ENCODE measurements around the gene VPS13D. TPM values are rescaled to one million over a fixed set of nuclear protein-coding genes. Genes with fewer than 3 reads are reported as not detected.
A peak's percentile ranks its signal among the peaks of the same experiment; 100 is the strongest.

The VPS13D gene
- total RNA-seq, 6 experiments from 2014 or later = 25.9 to 36.9 (median 30.8) TPM

DNA sequence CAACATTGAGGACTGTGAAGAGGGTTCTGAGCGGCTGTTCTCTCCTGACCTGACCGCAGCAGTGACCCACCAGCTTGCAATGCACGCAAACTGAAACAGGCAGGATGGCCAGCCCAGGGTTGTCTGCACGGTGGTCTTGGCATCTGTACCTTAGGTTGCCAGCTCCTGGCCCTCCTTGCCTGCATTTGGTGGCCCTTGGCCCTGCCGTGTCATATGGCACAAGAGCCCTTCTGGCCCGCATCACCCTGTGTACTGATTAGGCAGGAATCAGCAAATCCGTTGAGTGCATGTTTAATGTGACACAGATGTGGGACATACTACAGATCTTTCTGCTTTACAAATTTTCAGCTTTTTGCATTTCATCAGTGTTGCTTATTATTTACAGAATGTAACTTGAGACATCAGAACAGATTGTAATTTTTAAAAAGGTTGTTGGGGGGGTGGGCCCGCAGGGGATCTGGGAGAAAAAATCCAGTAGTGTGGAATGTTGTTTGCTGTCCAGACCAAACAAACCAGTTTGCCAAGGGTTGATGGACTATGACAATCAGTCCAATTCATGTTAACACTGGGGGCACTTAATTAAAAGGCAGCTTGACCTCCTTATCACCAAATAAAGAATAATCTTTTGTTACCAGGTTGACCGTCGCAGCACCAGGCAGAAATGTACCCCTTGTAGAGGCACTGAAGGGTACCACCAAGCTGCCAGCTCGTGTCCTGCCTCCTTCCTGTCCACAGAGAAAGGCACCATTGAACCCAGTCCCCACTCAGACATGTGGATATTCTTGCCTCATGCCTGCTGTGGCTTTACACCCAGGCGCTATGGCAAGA lies 255.6 kb downstream of the VPS13D start:
- Histone ChIP-seq H3K4me3 (no peak overlapping the region), H3K4me1 (peaks cover 0 to 31% (median 14%) of the 10 kb centered on the region in 4 donors), H3K27me3 (no peaks in the 10 kb centered on the region), H3K9me3 (no peaks in the 10 kb centered on the region), H3K36me3 (no peaks in the 10 kb centered on the region), H3K27ac (peak overlapping the region in 1 of 3 donors; percentile 57)
- TF ChIP-seq, protein P1, sequence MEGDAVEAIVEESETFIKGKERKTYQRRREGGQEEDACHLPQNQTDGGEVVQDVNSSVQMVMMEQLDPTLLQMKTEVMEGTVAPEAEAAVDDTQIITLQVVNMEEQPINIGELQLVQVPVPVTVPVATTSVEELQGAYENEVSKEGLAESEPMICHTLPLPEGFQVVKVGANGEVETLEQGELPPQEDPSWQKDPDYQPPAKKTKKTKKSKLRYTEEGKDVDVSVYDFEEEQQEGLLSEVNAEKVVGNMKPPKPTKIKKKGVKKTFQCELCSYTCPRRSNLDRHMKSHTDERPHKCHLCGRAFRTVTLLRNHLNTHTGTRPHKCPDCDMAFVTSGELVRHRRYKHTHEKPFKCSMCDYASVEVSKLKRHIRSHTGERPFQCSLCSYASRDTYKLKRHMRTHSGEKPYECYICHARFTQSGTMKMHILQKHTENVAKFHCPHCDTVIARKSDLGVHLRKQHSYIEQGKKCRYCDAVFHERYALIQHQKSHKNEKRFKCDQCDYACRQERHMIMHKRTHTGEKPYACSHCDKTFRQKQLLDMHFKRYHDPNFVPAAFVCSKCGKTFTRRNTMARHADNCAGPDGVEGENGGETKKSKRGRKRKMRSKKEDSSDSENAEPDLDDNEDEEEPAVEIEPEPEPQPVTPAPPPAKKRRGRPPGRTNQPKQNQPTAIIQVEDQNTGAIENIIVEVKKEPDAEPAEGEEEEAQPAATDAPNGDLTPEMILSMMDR (IDR thresholded peaks at IDR 0.05) = no peak
- TF ChIP-seq POLR2A (IDR thresholded peaks at IDR 0.05) = no peak
- ATAC-seq (peak; percentile 65 to 78 (median 68)), DNase-seq (peak in 1 of 3 donors; percentile 70)
- 53% methylated on average over 7 of the region's 12 CpGs for WGBS (ENCODE audit: insufficient coverage, low coverage, low lambda C conversion rate, missing lambda C conversion rate)
- intact Hi-C loops (cut with DNase I) = no loop called here

DNA sequence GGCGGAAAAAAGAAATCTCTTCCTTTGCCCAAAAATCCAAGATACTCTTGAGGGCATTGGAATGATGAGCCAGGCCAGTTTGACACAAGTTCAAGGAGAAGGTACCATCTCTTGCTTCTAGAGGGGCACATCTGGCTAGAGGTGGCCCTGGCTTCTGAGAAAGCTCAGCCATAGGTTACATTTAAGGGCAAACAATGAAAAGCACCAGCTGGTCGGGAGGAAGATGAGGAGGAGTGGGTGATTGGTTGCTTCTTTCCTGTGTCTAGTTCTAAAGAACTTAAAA lies 256.2 kb downstream of the VPS13D start:
- Histone ChIP-seq H3K27ac (peak overlapping the region in 1 of 3 donors; percentile 57), H3K36me3 (no peaks in the 10 kb centered on the region), H3K4me1 (peaks cover 0 to 26% (median 14%) of the 10 kb centered on the region in 4 donors), H3K9me3 (no peaks in the 10 kb centered on the region), H3K27me3 (no peaks in the 10 kb centered on the region), H3K4me3 (no peak overlapping the region)
- intact Hi-C loops (cut with DNase I) = no loop called here
- ATAC-seq (no peak), DNase-seq (no peak)
- WGBS (ENCODE audit: insufficient coverage, low coverage, low lambda C conversion rate, missing lambda C conversion rate) = 63% methylated on average over 1 of the region's 2 CpGs
- TF ChIP-seq POLR2A (IDR thresholded peaks at IDR 0.05) = no peak
- TF ChIP-seq, protein P1 (IDR thresholded peaks at IDR 0.05) = no peak

DNA sequence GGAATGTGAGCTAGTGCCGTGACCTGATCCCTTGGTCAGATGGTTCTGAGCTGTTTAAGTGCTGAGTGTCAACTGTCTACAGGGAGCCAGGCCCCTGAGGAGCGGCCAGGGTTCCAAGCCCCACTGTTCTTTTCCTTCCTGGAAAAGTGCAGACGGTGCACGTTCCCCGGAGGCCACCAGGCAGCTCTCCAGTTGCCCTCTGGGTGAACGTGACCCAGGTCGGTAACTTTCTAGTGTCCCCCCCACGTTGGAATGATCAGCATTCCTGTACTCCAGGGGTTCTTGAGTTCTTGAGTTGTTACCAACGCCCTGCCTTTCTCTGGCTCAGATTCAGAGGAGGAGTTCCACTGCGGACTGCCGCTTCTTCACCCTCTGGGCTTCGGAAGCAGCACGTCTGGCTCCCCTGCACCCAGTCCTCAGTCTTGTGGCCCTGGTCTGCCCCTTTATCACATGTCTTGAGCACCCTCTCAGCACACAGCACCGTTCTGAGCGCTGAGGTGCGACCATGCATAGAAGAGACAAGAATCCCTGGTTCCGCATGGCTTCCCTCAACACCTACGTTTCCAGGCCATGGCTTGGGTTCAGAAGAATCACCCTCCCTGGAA lies 256.7 kb downstream of the VPS13D start:
- Histone ChIP-seq H3K36me3 (no peaks in the 10 kb centered on the region), H3K9me3 (no peaks in the 10 kb centered on the region), H3K27ac (peak overlapping the region in 1 of 3 donors; percentile 57), H3K4me1 (peaks cover 0 to 24% (median 14%) of the 10 kb centered on the region in 4 donors), H3K27me3 (no peaks in the 10 kb centered on the region), H3K4me3 (no peak overlapping the region)
- WGBS (ENCODE audit: insufficient coverage, low coverage, low lambda C conversion rate, missing lambda C conversion rate) = 83% methylated on average over 6 of the region's 18 CpGs
- ATAC-seq = peak; percentile 56 to 79 (median 69)
- DNase-seq = peak in 1 of 3 donors; percentile 75
- intact Hi-C loops (cut with DNase I) = no loop called here
- TF ChIP-seq, protein P1 (IDR thresholded peaks at IDR 0.05) = no peak
- no peak for TF ChIP-seq POLR2A (IDR thresholded peaks at IDR 0.05)

DNA sequence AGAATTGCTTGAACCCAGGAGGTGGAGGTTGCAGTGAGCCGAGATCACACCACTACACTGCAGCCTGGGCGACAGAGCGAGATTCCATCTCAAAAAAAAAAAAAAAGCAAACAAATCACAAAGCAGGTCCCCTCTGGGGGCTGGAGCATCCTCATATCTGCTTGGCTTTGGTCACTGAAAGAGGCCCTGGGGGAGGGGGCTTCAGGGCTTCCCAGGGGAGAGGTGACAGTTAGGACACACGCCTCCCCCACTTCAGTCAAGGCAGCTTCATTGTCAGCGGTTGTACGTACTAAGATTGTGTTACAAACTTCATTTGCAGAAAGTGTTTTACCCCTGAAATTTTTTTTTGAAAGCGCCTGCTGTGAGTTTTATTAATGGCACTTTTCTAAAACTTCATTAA lies 257.7 kb downstream of the VPS13D start:
- Histone ChIP-seq H3K36me3 (no peaks in the 10 kb centered on the region), H3K4me1 (peaks cover 0 to 24% (median 14%) of the 10 kb centered on the region in 4 donors), H3K27me3 (no peaks in the 10 kb centered on the region), H3K27ac (no peak overlapping the region), H3K9me3 (no peaks in the 10 kb centered on the region), H3K4me3 (no peak overlapping the region)
- ATAC-seq (no peak), DNase-seq (no peak)
- 93% methylated on average over 4 of the region's 7 CpGs for WGBS (ENCODE audit: insufficient coverage, low coverage, low lambda C conversion rate, missing lambda C conversion rate)
- no peak for TF ChIP-seq POLR2A (IDR thresholded peaks at IDR 0.05)
- TF ChIP-seq, protein P1 (IDR thresholded peaks at IDR 0.05) = no peak
- intact Hi-C loops (cut with DNase I) = no loop called here

Measured in right lobe of liver (tissue), 6 donors.